ACHN (cell line): ENCODE data around the gene ZNF226.
"Not testable (repeated sequence)": the region's sequence is repeated elsewhere in the genome, so short reads cannot be mapped to it uniquely, and the experiment has no call there.

Experiments used
- DNase-seq: peaks from one replicate; pipeline ENCODE4 v3.0.0-alpha.2; 2015
- in situ Hi-C: cut with HindIII; loops from 2 replicates; pipeline ENCODE4 v1.10.0; 2017; ENCODE audit warnings: low sequenced_read_pairs, low pct_ligation_motif_present, low pct_unique_long_range_greater_than_20kb

ZNF226 gene

GRCh38 chr19:44164673-44165512 lies at the start of gene ZNF226:
Gene ZNF226 (plus strand): TSS chr19:44165100. CDS start chr19:44170081, 4,981 bp downstream.
- in situ Hi-C loops: no loop called here
- peak; percentile 97 for DNase-seq

GRCh38 chr19:44121162-44121561 lies 43.7 kb upstream of the ZNF226 start:
- in situ Hi-C loops, DNase-seq: not testable (repeated sequence)

GRCh38 chr19:44131955-44132354 lies 32.9 kb upstream of the ZNF226 start:
- no peak for DNase-seq
- in situ Hi-C loops: no loop called here

GRCh38 chr19:44141191-44142058 lies 23.5 kb upstream of the ZNF226 start, which contains the start of gene ZNF234:
Gene ZNF234 (plus strand): TSS chr19:44141554. CDS start chr19:44144633, 3,079 bp downstream.
- peak; percentile 83 for DNase-seq
- in situ Hi-C loops: no loop called here

GRCh38 chr19:44142059-44142433 lies 22.9 kb upstream of the ZNF226 start:
- in situ Hi-C loops: no loop called here
- DNase-seq: no peak

- no peak for DNase-seq
- in situ Hi-C loops: no loop called here
These were observed 15.1 kb upstream of the ZNF226 start for GRCh38 chr19:44149776-44150175.

- in situ Hi-C loops: no loop called here
- no peak for DNase-seq
These were observed 13.4 kb upstream of the ZNF226 start for GRCh38 chr19:44151491-44151890.

GRCh38 chr19:44156475-44156874 lies 8.4 kb upstream of the ZNF226 start:
- in situ Hi-C loops: no loop called here
- DNase-seq: no peak

GRCh38 chr19:44163789-44164188 lies 1.1 kb upstream of the ZNF226 start:
- in situ Hi-C loops: no loop called here
- no peak for DNase-seq

- in situ Hi-C loops: no loop called here
- DNase-seq: no peak
These were observed 600 bp upstream of the ZNF226 start for GRCh38 chr19:44164327-44164672.

- in situ Hi-C loops, DNase-seq: not testable (repeated sequence)
These were observed 5.8 kb downstream of the ZNF226 start for GRCh38 chr19:44170660-44171059.

GRCh38 chr19:44176590-44176989 lies 11.7 kb downstream of the ZNF226 start:
- no peak for DNase-seq
- in situ Hi-C loops: no loop called here

- DNase-seq: no peak
- in situ Hi-C loops: no loop called here
These were observed 16.1 kb downstream of the ZNF226 start for GRCh38 chr19:44180968-44181367.

- no peak for DNase-seq
- in situ Hi-C loops: no loop called here
These were observed 17.2 kb downstream of the ZNF226 start for GRCh38 chr19:44182145-44182544.

- DNase-seq: no peak
- in situ Hi-C loops: no loop called here
These were observed 25.1 kb downstream of the ZNF226 start for GRCh38 chr19:44190020-44190419.

- in situ Hi-C loops: no loop called here
- no peak for DNase-seq
These were observed 27.2 kb downstream of the ZNF226 start for GRCh38 chr19:44192127-44192526.

- DNase-seq: no peak
- in situ Hi-C loops: no loop called here
These were observed 31.9 kb downstream of the ZNF226 start for GRCh38 chr19:44196772-44197171.

- in situ Hi-C loops: no loop called here
- DNase-seq: no peak
These were observed 37.6 kb downstream of the ZNF226 start for GRCh38 chr19:44202470-44202869.

- no peak for DNase-seq
- in situ Hi-C loops: no loop called here
These were observed 38.1 kb downstream of the ZNF226 start for GRCh38 chr19:44202974-44203373.
